Measurements from ENCODE around the gene ATP10B.
A peak's percentile ranks its signal among the peaks of the same experiment; 100 is the strongest.

The ATP10B gene

GRCh38 chr5:160747987-160748386 is 104.0 kb downstream of the ATP10B start:
- Histone ChIP-seq H3K9ac (ENCODE audit: low read depth, low read length, poor library complexity) (no peak overlapping the region), H4K91ac (ENCODE audit: low read depth, low read length, poor library complexity) (no peak overlapping the region), H3K18ac (ENCODE audit: low read length) (no peak overlapping the region), H3K4ac (ENCODE audit: low read length) (no peak overlapping the region), H3K36me3 (replicated peaks in 1 of 2; ENCODE audit: control insufficient read depth in 2 of 2, insufficient read depth in 2 of 2, low read length in 2 of 2) (no peaks in the 10 kb centered on the region), H3K4me2 (ENCODE audit: insufficient read depth, low read length, poor library complexity, severe bottlenecking) (no peak overlapping the region), H3K27me3 (ENCODE audit: control insufficient read depth in 3 of 3, insufficient read depth in 3 of 3, low read depth in 1 of 3, low read length in 3 of 3) (no peaks in the 10 kb centered on the region), H3K9me3 (replicated peaks in 1 of 2; ENCODE audit: control insufficient read depth in 2 of 2, insufficient read depth in 1 of 2, low read depth in 1 of 2, low read length in 2 of 2) (no peaks in the 10 kb centered on the region), H2BK5ac (ENCODE audit: low read length) (no peak overlapping the region), H2BK12ac (ENCODE audit: low read length) (no peak overlapping the region), H2BK120ac (ENCODE audit: low read depth, low read length) (no peak overlapping the region), H2AK5ac (ENCODE audit: low read depth, low read length) (no peak overlapping the region), H3K23ac (ENCODE audit: low read depth, low read length, poor library complexity) (no peak overlapping the region), H3K79me1 (ENCODE audit: low read depth, low read length) (no peaks in the 10 kb centered on the region), H4K8ac (ENCODE audit: low read depth, low read length) (no peak overlapping the region), H3K14ac (ENCODE audit: low read length) (no peak overlapping the region), H3K4me3 (ENCODE audit: low read length in 2 of 2) (no peak overlapping the region), H2BK15ac (ENCODE audit: low read length) (no peak overlapping the region), H3K27ac (replicated peaks; ENCODE audit: low read length) (no peak overlapping the region), H2AFZ (ENCODE audit: low read length) (no peak overlapping the region), H3K4me1 (ENCODE audit: control insufficient read depth in 2 of 2, insufficient read depth in 1 of 2, low read depth in 1 of 2, low read length in 2 of 2) (peaks cover 3 to 8% of the 10 kb centered on the region in 2 donors)
- no CpG with 5 or more reads among the region's 10 CpGs for WGBS, 2 donors (ENCODE audit: extremely low coverage in 2 of 2, insufficient read length in 2 of 2, insufficient replicate concordance in 1 of 2)
- DNase-seq (ENCODE audit: low spot score): peak; percentile 44

- Histone ChIP-seq H2BK5ac (ENCODE audit: low read length) (no peak overlapping the region), H3K14ac (ENCODE audit: low read length) (no peak overlapping the region), H3K27me3 (ENCODE audit: control insufficient read depth in 3 of 3, insufficient read depth in 3 of 3, low read depth in 1 of 3, low read length in 3 of 3) (no peaks in the 10 kb centered on the region), H2AK5ac (ENCODE audit: low read depth, low read length) (no peak overlapping the region), H3K27ac (replicated peaks; ENCODE audit: low read length) (no peak overlapping the region), H3K18ac (ENCODE audit: low read length) (no peak overlapping the region), H2BK12ac (ENCODE audit: low read length) (no peak overlapping the region), H2BK15ac (ENCODE audit: low read length) (no peak overlapping the region), H3K4me1 (ENCODE audit: control insufficient read depth in 2 of 2, insufficient read depth in 1 of 2, low read depth in 1 of 2, low read length in 2 of 2) (peaks cover 3 to 8% of the 10 kb centered on the region in 2 donors), H4K91ac (ENCODE audit: low read depth, low read length, poor library complexity) (no peak overlapping the region), H3K4ac (ENCODE audit: low read length) (no peak overlapping the region), H3K4me2 (ENCODE audit: insufficient read depth, low read length, poor library complexity, severe bottlenecking) (no peak overlapping the region), H3K9me3 (replicated peaks in 1 of 2; ENCODE audit: control insufficient read depth in 2 of 2, insufficient read depth in 1 of 2, low read depth in 1 of 2, low read length in 2 of 2) (no peaks in the 10 kb centered on the region), H3K9ac (ENCODE audit: low read depth, low read length, poor library complexity) (no peak overlapping the region), H3K23ac (ENCODE audit: low read depth, low read length, poor library complexity) (no peak overlapping the region), H2BK120ac (ENCODE audit: low read depth, low read length) (no peak overlapping the region), H2AFZ (ENCODE audit: low read length) (no peak overlapping the region), H3K36me3 (replicated peaks in 1 of 2; ENCODE audit: control insufficient read depth in 2 of 2, insufficient read depth in 2 of 2, low read length in 2 of 2) (no peaks in the 10 kb centered on the region), H3K4me3 (ENCODE audit: low read length in 2 of 2) (no peak overlapping the region), H4K8ac (ENCODE audit: low read depth, low read length) (no peak overlapping the region), H3K79me1 (ENCODE audit: low read depth, low read length) (no peaks in the 10 kb centered on the region)
- DNase-seq (ENCODE audit: low spot score): no peak
- WGBS, 2 donors (ENCODE audit: extremely low coverage in 2 of 2, insufficient read length in 2 of 2, insufficient replicate concordance in 1 of 2): no CpG with 5 or more reads among the region's 1 CpG
Measured at GRCh38 chr5:160747559-160747958, 104.5 kb downstream of the ATP10B start.

GRCh38 chr5:160744268-160745101 is 107.5 kb downstream of the ATP10B start:
- no peak overlapping the region for H3K9ac ChIP-seq (ENCODE audit: low read depth, low read length, poor library complexity)
- H3K4me1 ChIP-seq (ENCODE audit: control insufficient read depth in 2 of 2, insufficient read depth in 1 of 2, low read depth in 1 of 2, low read length in 2 of 2): peaks cover 3 to 8% of the 10 kb centered on the region in 2 donors
- no peak overlapping the region for H3K23ac ChIP-seq (ENCODE audit: low read depth, low read length, poor library complexity)
- H3K4ac ChIP-seq (ENCODE audit: low read length): no peak overlapping the region
- no peak overlapping the region for H3K4me2 ChIP-seq (ENCODE audit: insufficient read depth, low read length, poor library complexity, severe bottlenecking)
- no peak overlapping the region for H3K4me3 ChIP-seq (ENCODE audit: low read length in 2 of 2)
- H2BK12ac ChIP-seq (ENCODE audit: low read length): no peak overlapping the region
- H2AFZ ChIP-seq (ENCODE audit: low read length): no peak overlapping the region
- WGBS, 2 donors (ENCODE audit: extremely low coverage in 2 of 2, insufficient read length in 2 of 2, insufficient replicate concordance in 1 of 2): no CpG with 5 or more reads among the region's 7 CpGs
- H3K27ac ChIP-seq (replicated peaks; ENCODE audit: low read length): no peak overlapping the region
- no peaks in the 10 kb centered on the region for H3K36me3 ChIP-seq (replicated peaks in 1 of 2; ENCODE audit: control insufficient read depth in 2 of 2, insufficient read depth in 2 of 2, low read length in 2 of 2)
- no peak overlapping the region for H4K91ac ChIP-seq (ENCODE audit: low read depth, low read length, poor library complexity)
- H2BK5ac ChIP-seq (ENCODE audit: low read length): no peak overlapping the region
- H2AK5ac ChIP-seq (ENCODE audit: low read depth, low read length): no peak overlapping the region
- no peaks in the 10 kb centered on the region for H3K9me3 ChIP-seq (replicated peaks in 1 of 2; ENCODE audit: control insufficient read depth in 2 of 2, insufficient read depth in 1 of 2, low read depth in 1 of 2, low read length in 2 of 2)
- no peak overlapping the region for H3K14ac ChIP-seq (ENCODE audit: low read length)
- H3K79me1 ChIP-seq (ENCODE audit: low read depth, low read length): no peaks in the 10 kb centered on the region
- no peak overlapping the region for H2BK120ac ChIP-seq (ENCODE audit: low read depth, low read length)
- no peak for DNase-seq (ENCODE audit: low spot score)
- H3K27me3 ChIP-seq (ENCODE audit: control insufficient read depth in 3 of 3, insufficient read depth in 3 of 3, low read depth in 1 of 3, low read length in 3 of 3): no peaks in the 10 kb centered on the region
- peak overlapping the region; percentile 21 for H3K18ac ChIP-seq (ENCODE audit: low read length)
- no peak overlapping the region for H2BK15ac ChIP-seq (ENCODE audit: low read length)
- H4K8ac ChIP-seq (ENCODE audit: low read depth, low read length): no peak overlapping the region

- Histone ChIP-seq H3K14ac (ENCODE audit: low read length) (no peak overlapping the region), H3K9ac (ENCODE audit: low read depth, low read length, poor library complexity) (no peak overlapping the region), H2BK12ac (ENCODE audit: low read length) (no peak overlapping the region), H2BK5ac (ENCODE audit: low read length) (no peak overlapping the region), H2BK120ac (ENCODE audit: low read depth, low read length) (no peak overlapping the region), H3K27me3 (ENCODE audit: control insufficient read depth in 3 of 3, insufficient read depth in 3 of 3, low read depth in 1 of 3, low read length in 3 of 3) (no peaks in the 10 kb centered on the region), H4K8ac (ENCODE audit: low read depth, low read length) (no peak overlapping the region), H2BK15ac (ENCODE audit: low read length) (no peak overlapping the region), H3K9me3 (replicated peaks in 1 of 2; ENCODE audit: control insufficient read depth in 2 of 2, insufficient read depth in 1 of 2, low read depth in 1 of 2, low read length in 2 of 2) (no peaks in the 10 kb centered on the region), H2AK5ac (ENCODE audit: low read depth, low read length) (no peak overlapping the region), H3K27ac (replicated peaks; ENCODE audit: low read length) (no peak overlapping the region), H3K79me1 (ENCODE audit: low read depth, low read length) (no peaks in the 10 kb centered on the region), H3K4me1 (ENCODE audit: control insufficient read depth in 2 of 2, insufficient read depth in 1 of 2, low read depth in 1 of 2, low read length in 2 of 2) (peaks cover under 1 to 5% of the 10 kb centered on the region in 2 donors), H4K91ac (ENCODE audit: low read depth, low read length, poor library complexity) (no peak overlapping the region), H3K36me3 (replicated peaks in 1 of 2; ENCODE audit: control insufficient read depth in 2 of 2, insufficient read depth in 2 of 2, low read length in 2 of 2) (no peaks in the 10 kb centered on the region), H2AFZ (ENCODE audit: low read length) (no peak overlapping the region), H3K18ac (ENCODE audit: low read length) (no peak overlapping the region), H3K4me3 (ENCODE audit: low read length in 2 of 2) (no peak overlapping the region), H3K4ac (ENCODE audit: low read length) (no peak overlapping the region), H3K4me2 (ENCODE audit: insufficient read depth, low read length, poor library complexity, severe bottlenecking) (no peak overlapping the region), H3K23ac (ENCODE audit: low read depth, low read length, poor library complexity) (no peak overlapping the region)
- no peak for DNase-seq (ENCODE audit: low spot score)
- WGBS, 2 donors (ENCODE audit: extremely low coverage in 2 of 2, insufficient read length in 2 of 2, insufficient replicate concordance in 1 of 2): no CpG with 5 or more reads among the region's 3 CpGs
Measured at GRCh38 chr5:160743027-160743426, 109.0 kb downstream of the ATP10B start.
